ENCODE measurements around the gene NISCH.

The NISCH gene

GRCh38 chr3:52435246-52436101, 19.9 kb upstream of the NISCH start:
- no peak for DNase-seq (ENCODE audit: low spot score)

DNA sequence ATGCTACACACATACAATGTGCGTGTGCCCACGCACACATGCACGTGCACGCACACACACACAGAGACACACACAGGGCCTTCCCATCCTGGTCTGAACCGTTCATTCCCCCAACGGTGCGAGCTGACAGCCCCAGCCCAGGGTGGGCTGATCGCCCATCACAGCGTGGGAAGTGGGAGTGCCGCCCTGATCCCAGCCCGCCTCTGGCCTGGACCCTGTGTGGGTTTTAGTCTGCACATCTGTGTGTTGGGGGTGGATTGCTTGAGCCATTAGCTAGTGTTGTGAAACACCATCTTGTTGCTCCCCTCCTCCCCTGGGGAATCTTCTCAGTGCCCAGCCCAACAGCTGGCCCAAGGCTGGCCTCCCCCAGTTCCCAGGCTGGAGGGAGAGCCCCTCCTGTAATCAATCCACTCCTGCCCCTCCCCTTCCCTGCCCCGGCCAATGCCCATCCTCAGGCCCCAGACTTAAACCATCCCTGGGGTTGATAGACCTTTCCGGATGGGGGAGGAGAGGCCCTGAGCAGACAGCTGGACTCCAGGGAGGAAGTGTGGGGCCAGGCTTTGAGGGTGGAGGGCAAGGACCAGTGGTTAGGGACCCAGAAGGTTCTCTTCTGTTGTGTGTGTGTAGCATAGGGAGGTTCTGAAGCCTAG, 18.8 kb upstream of the NISCH start:
- no peak for DNase-seq (ENCODE audit: low spot score)

- DNase-seq (ENCODE audit: low spot score) = no peak
These were observed 17.9 kb upstream of the NISCH start for GRCh38 chr3:52437326-52438103.

GRCh38 chr3:52438104-52438376, 17.4 kb upstream of the NISCH start:
- DNase-seq (ENCODE audit: low spot score) = no peak

DNA sequence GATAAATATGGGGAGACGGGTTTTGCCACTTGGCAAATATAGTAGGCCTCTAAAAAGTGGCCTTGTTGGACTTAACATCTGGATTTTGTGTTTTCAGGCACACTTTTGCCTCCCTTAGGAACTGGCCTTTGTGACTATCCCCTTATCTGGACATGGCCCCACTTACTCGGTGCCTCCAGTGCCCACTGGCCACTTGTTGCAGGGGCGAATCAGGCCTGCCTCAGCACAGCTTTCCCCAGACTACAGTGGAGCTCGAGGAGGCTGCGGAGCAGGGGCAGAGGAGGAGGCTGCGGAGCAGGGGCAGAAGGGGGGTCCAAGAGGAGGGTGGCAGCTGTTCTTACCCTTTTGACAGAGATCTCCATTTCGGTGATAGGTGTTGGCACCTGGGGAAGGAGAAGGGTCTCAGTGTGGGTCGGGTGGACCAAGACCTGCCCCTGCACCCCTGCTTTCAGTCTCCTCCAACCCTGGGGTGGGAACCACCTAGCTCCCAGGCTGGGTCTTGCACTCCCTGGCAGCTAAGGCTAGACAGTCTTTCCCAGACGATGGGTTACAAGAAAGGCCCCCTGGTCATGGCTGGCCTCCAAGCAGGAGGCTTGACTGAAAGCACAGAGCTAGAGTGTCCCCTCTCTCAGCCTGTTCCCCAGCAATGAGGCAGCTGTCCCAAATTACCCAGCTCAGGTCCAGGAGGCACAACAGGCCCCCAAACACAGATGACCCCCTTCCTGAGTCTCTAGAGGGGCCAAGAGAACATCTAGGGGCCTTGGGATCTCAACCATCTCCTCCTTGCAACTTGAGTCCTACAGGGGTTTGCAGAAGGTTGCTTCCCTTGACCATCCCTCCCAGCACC, 16.6 kb upstream of the NISCH start:
- DNase-seq (ENCODE audit: low spot score) = no peak

GRCh38 chr3:52439426-52440248, 15.8 kb upstream of the NISCH start:
- DNase-seq (ENCODE audit: low spot score) = no peak

GRCh38 chr3:52440249-52440551, 15.2 kb upstream of the NISCH start:
- DNase-seq (ENCODE audit: low spot score) = no peak

DNA sequence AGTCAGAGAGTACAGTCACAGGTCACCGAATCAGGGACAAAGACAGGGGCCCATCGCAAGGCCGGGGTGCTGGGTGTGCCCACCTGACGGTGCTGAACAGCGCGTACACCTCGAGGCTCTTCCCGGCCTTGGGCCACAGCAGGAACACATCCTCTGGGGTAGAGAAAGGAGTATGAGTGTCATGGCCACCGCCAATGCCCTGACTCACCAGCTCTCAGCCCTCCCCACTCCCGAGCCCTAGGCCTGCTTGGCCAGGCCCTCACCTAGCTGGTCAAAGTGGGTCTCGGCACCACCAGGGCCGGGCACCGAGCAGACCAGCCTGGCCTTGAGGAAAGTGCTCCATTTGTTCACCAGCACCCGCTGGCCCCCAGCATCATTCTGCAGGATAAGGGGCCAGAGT, 14.7 kb upstream of the NISCH start:
- no peak for DNase-seq (ENCODE audit: low spot score)

GRCh38 chr3:52441091-52441771, 14.2 kb upstream of the NISCH start:
- no peak for DNase-seq (ENCODE audit: low spot score)

DNA sequence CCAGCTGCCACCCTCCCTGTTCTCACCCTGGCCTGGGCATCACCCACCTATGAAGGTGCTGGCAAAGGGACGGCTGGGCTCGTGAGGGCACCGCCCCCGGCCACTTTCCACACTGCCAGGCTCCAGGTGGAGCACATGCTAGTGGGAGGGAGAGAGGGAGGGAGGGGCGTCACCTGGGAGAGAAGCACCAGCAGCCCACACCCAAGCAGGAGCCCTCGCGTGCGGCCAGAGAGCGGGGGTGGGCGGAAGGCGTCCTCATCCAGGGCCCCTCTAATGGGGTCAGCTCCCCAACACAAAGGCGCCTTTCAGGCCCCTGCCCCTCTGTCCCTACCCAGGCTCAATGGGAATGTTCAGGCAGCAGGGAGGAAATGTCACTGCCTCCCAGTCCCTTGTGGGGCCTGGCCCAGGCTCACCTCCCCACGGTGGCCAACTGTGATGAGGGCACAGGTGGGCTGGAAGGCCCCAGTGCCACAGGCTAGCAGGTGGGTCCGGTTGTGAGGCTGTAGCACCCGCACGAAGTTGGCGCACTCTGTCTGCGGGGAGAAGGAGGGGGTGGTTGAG, 13.6 kb upstream of the NISCH start:
- DNase-seq (ENCODE audit: low spot score) = no peak

DNA sequence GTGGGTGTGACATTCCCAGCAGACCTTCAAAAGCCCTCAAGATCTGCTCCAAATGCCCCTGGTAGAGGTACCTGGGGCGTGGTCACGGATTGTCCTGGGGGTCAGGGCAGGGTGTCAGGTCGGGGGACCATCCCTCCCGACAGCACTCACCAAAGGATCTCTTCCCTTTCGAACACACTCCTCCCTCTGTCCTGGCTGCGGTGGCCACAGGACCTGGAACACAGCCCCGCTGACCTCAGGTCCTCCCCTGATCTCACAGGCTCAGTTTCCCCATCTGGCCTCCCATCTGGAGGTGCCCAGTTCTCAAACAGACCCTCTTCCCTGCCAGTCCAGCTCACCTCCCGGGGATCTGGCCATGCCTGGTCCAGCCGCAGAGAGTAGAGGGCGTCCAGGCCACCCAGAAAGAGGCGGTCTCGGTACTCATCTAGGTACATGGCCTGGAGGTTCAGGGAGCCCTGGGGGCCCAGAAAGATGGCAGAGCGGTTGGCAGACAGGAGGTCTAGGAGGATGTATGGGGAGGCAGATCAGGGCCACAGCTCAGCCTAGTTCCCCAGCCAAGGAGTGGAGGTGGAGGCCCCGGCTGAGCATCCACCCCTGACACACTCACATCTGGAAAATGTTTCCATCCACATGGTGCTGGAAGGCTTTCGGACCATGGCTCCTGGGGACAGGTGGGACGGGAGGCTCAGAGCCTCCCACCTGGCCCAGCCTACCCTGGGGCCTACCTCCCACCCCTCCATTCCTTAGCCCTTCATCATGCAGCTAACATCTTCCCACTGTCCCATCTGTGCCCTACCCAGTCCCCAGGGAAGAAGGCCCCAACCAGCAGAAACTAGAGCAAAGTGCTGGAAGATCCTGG, 12.8 kb upstream of the NISCH start:
- DNase-seq (ENCODE audit: low spot score) = no peak

- DNase-seq (ENCODE audit: low spot score) = no peak
These were observed 12.2 kb upstream of the NISCH start for GRCh38 chr3:52443268-52443610.

GRCh38 chr3:52443791-52444687, 11.4 kb upstream of the NISCH start:
- DNase-seq (ENCODE audit: low spot score) = no peak

GRCh38 chr3:52444860-52445793, 10.3 kb upstream of the NISCH start, which contains the start of gene SEMA3G:
TSS of gene SEMA3G (minus strand) at chr3:52445103. CDS start at chr3:52445027, 76 bp downstream.
- DNase-seq (ENCODE audit: low spot score) = peak; percentile 82

- DNase-seq (ENCODE audit: low spot score) = no peak
These were observed 9.4 kb upstream of the NISCH start for GRCh38 chr3:52446042-52446441.

DNA sequence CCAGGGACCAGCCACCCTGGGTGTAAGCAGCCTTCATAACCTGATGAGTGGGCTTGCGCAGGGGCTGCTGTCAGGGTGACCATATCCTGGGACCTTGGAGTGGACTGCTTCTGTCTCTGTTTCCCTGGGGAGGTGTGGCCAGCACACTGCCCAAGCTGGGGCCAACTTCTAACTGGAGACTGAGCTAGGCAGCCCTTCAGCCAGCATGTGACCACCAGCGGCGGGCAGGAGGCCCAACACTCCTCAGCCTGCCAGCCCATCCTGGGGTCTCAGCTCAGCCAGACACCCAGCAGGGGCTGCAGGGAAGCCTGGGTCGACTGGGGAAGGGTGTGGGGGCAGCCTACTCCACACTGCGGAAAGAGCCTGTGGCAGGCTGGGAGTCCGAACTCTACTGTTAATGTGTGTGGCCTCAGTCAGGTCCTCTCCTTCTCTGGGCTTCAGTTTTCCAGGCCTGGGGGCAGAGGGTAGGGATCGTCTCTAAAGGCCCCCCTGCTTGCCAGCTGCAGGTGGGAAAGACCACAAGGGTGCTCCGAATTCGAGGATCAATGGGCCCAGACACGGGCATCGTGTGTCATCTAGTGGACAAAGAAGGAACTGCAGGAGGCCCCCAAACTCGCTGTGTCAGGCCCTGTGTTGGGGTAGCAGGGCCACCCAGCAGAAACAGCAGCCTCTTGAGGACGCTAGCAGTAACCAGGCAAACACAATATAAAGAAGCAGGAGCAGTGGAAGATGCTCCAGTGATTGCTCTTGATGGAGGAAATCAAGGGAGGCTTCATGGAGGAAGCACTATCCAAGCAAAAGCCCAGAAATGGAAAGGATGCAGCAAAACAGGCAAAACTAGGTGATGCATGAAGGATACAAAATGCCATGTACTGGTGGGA, 8.5 kb upstream of the NISCH start:
- DNase-seq (ENCODE audit: low spot score) = peak; percentile 75

Measured in AG08396 (cell line).